MCF 10A (cell line): ENCODE results near the gene KRT85. TPM values are rescaled to one million over a fixed set of nuclear protein-coding genes. Genes with fewer than 3 reads are reported as not detected.

Source experiments
- BruUV-seq: library from RNA; stranded (reverse); fragments of 400-500 nt; replicated peaks from 2 replicates; lab custom pipeline; 2021; lab: Mats Ljungman, UMichigan
- CTCF ChIA-PET: fragments of 300-600 bp; sonication (Branson Sonifier 250); formaldehyde crosslinking; extraction: SDS; loops from one replicate; lab custom pipeline; 2021; ENCODE audit warnings: antibody characterized with exemption, inconsistent platforms; lab: Yijun Ruan, JAX
- POLR2A ChIA-PET: fragments of 300-600, 350-650 bp; sonication (Branson Sonifier 250); formaldehyde crosslinking; extraction: SDS; loops from one replicate; lab custom pipeline; 2020; ENCODE audit warnings: antibody characterized with exemption, inconsistent platforms; lab: Yijun Ruan, JAX
- DNase-seq: peaks from one replicate; pipeline ENCODE4 v3.0.0-alpha.2; 2018; ENCODE audit not compliant: unreplicated experiment
- H3K27ac Mint-ChIP-seq: one replicate; pipeline ENCODE4 v1.8.0; 2022; ENCODE audit warnings: mild to moderate bottlenecking, low read depth, mixed read lengths; ENCODE audit not compliant: unreplicated experiment
- H3K27me3 Mint-ChIP-seq: one replicate; pipeline ENCODE4 v1.8.0; 2022; ENCODE audit warnings: mixed read lengths; ENCODE audit not compliant: insufficient read depth, unreplicated experiment
- H3K36me3 Mint-ChIP-seq: one replicate; pipeline ENCODE4 v1.8.0; 2022; ENCODE audit warnings: mild to moderate bottlenecking, moderate library complexity, mixed read lengths; ENCODE audit not compliant: insufficient read depth, unreplicated experiment
- H3K4me1 Mint-ChIP-seq: one replicate; pipeline ENCODE4 v1.8.0; 2022; ENCODE audit warnings: mixed read lengths; ENCODE audit not compliant: insufficient read depth, unreplicated experiment
- H3K4me3 Mint-ChIP-seq: one replicate; pipeline ENCODE4 v1.8.0; 2022; ENCODE audit warnings: mild to moderate bottlenecking, moderate library complexity, mixed read lengths; ENCODE audit not compliant: unreplicated experiment
- H3K9me3 Mint-ChIP-seq: one replicate; pipeline ENCODE4 v1.8.0; 2022; ENCODE audit warnings: mixed read lengths; ENCODE audit not compliant: unreplicated experiment
- intact Hi-C: fragments of 100-400 bp; cut with micrococcal nuclease; formaldehyde crosslinking; loops from 2 replicates; pipeline ENCODE4 v1.14.1; 2022
- total RNA-seq: library from RNA; stranded (reverse); gene quantifications from 2 replicates; pipeline ENCODE4 v1.2.3, GENCODE V29; 2022
- TF ChIP-seq, protein P1 (sequence below): fragments of 200-600 bp; IDR thresholded peaks from one replicate; pipeline ENCODE4 v1.8.0; 2022; ENCODE audit warnings: antibody characterized with exemption, mild to moderate bottlenecking; ENCODE audit not compliant: unreplicated experiment

Gene KRT85
- total RNA-seq, 1 experiment from 2014 or later, result 0.23 TPM

GRCh38 chr12:52400906-52401305 is 33.6 kb upstream of the KRT85 start:
- BruUV-seq, result no TSS peak
- Mint-ChIP-seq H3K27me3 (no peaks in the 10 kb centered on the region), H3K4me3 (no peak overlapping the region), H3K27ac (no peak overlapping the region), H3K9me3 (no peaks in the 10 kb centered on the region), H3K36me3 (no peaks in the 10 kb centered on the region), H3K4me1 (peaks cover 14% of the 10 kb centered on the region)
- ChIA-PET CTCF (interaction anchor here (0.9 to 2.0 kb wide), 4 partner anchors 9 to 485 kb away, joined by 3 to 12 read pairs (median 6); no protein-coding TSS in a partner anchor), POLR2A (interaction anchor here (1.2 kb wide), 1 partner anchor 11 kb away, joined by 3 read pairs; no protein-coding TSS in a partner anchor)
- TF ChIP-seq, protein P1, sequence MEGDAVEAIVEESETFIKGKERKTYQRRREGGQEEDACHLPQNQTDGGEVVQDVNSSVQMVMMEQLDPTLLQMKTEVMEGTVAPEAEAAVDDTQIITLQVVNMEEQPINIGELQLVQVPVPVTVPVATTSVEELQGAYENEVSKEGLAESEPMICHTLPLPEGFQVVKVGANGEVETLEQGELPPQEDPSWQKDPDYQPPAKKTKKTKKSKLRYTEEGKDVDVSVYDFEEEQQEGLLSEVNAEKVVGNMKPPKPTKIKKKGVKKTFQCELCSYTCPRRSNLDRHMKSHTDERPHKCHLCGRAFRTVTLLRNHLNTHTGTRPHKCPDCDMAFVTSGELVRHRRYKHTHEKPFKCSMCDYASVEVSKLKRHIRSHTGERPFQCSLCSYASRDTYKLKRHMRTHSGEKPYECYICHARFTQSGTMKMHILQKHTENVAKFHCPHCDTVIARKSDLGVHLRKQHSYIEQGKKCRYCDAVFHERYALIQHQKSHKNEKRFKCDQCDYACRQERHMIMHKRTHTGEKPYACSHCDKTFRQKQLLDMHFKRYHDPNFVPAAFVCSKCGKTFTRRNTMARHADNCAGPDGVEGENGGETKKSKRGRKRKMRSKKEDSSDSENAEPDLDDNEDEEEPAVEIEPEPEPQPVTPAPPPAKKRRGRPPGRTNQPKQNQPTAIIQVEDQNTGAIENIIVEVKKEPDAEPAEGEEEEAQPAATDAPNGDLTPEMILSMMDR, result no peak
- intact Hi-C loops, result no loop called here
- DNase-seq, result no peak

- no peaks in the 10 kb centered on the region for H3K9me3 Mint-ChIP-seq
- H3K4me1 Mint-ChIP-seq, result peaks cover 15% of the 10 kb centered on the region
- H3K36me3 Mint-ChIP-seq, result no peaks in the 10 kb centered on the region
- no peak overlapping the region for H3K4me3 Mint-ChIP-seq
- CTCF ChIA-PET, result interaction anchor here (1.0 to 2.1 kb wide), 2 partner anchors 9 to 13 kb away, joined by 3 to 6 read pairs; no protein-coding TSS in a partner anchor
- TF ChIP-seq, protein P1, result no peak
- no TSS peak for BruUV-seq
- H3K27ac Mint-ChIP-seq, result no peak overlapping the region
- intact Hi-C loops, result loop anchor here (10.0 kb wide), 1 partner anchor 45 kb away; no protein-coding TSS in a partner anchor
- no peaks in the 10 kb centered on the region for H3K27me3 Mint-ChIP-seq
- POLR2A ChIA-PET, result interaction anchor here (3.6 kb wide), 1 partner anchor 94 kb away, joined by 11 read pairs; the partner anchor contains the start of gene KRT6A
- DNase-seq, result no peak
Observed at GRCh38 chr12:52399756-52400155, 32.5 kb upstream of the KRT85 start.

DNA sequence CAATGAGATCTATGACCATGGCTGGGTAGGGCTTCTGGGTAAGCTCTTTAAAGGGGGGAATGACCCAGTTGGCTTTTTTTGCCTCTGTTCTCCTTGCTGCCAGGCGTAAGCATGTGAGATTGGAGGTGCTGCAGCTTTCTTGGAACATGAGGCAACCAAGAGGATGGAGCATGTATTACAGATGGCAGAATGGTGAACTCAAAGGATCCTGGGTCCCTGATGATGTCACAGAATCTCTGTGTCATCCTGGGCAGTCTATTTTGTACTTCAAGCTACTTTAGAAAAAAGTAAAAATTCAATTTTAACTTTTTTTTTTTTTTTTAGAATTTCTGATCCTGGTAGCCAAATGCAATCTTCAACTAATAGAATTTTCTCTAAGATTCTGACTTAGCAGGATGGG is 30.9 kb upstream of the KRT85 start:
- CTCF ChIA-PET, result interaction anchor here (0.7 to 11.5 kb wide), 5 partner anchors 15 to 628 kb away, joined by 3 to 112 read pairs (median 4); no protein-coding TSS in a partner anchor
- DNase-seq, result no peak
- TF ChIP-seq, protein P1, result no peak

DNA sequence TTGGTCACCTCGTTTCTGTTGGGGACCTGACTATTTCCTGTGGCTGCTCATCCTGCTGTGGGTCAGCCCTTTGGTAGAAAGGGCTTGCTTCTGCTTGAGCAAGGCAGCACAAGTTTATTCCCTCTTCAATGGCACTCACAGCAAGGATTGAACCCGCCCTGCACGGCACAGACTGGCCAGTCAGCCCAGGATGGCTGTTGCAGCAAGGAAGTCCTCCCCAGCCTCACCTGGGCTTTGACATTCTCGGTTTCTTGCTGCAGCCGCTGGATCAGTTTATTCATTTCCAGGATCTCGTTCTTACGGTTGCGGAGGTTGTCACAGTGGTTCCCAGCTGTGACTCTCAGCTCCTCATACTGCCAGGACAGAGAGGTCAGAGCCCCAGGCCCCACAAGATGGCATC is 29.4 kb upstream of the KRT85 start:
- no peak for DNase-seq
- Mint-ChIP-seq H3K27ac (no peak overlapping the region), H3K27me3 (no peaks in the 10 kb centered on the region), H3K36me3 (no peaks in the 10 kb centered on the region), H3K9me3 (no peaks in the 10 kb centered on the region), H3K4me3 (no peak overlapping the region), H3K4me1 (peaks cover 27% of the 10 kb centered on the region)
- TF ChIP-seq, protein P1, result no peak
- BruUV-seq, result no TSS peak
- POLR2A ChIA-PET, result interaction anchor here (0.5 to 3.2 kb wide), 4 partner anchors 89 to 116 kb away, joined by 3 to 20 read pairs (median 10); partner anchors contain the start of gene KRT6A
- CTCF ChIA-PET, result interaction anchor here (0.6 to 11.5 kb wide), 13 partner anchors 10 to 483 kb away, joined by 3 to 112 read pairs (median 5); partner anchors contain the start of gene KRT6A
- intact Hi-C loops, result loop anchor here (1.0 to 10.0 kb wide), 2 partner anchors 48 to 474 kb away; no protein-coding TSS in a partner anchor

More for the DNA sequence above, 30.9 kb upstream of the KRT85 start:
- no peaks in the 10 kb centered on the region for H3K27me3 Mint-ChIP-seq
- no peak overlapping the region for H3K4me3 Mint-ChIP-seq
- H3K36me3 Mint-ChIP-seq, result no peaks in the 10 kb centered on the region
- no peaks in the 10 kb centered on the region for H3K9me3 Mint-ChIP-seq
- no TSS peak for BruUV-seq
- intact Hi-C loops, result loop anchor here (10.0 kb wide), 1 partner anchor 47 kb away; no protein-coding TSS in a partner anchor
- H3K4me1 Mint-ChIP-seq, result peaks cover 15% of the 10 kb centered on the region
- H3K27ac Mint-ChIP-seq, result no peak overlapping the region
- POLR2A ChIA-PET, result interaction anchor here (0.9 to 3.6 kb wide), 2 partner anchors 76 to 96 kb away, joined by 3 to 11 read pairs; partner anchors contain the start of genes KRT6A and KRT6C
